GM21737 (cell line): ENCODE data around the gene EPSTI1.

ENCODE experiments used
- ATAC-seq: cut with Tn5 transposase; IDR thresholded peaks from one replicate; pipeline ENCODE4 v1.9.1; 2021; ENCODE audit warnings: mild to moderate bottlenecking, moderate library complexity; ENCODE audit not compliant: unreplicated experiment

The EPSTI1 gene

GRCh38 chr13:42855410-42855809 lies 136.6 kb downstream of the EPSTI1 start:
- ATAC-seq, result no peak

DNA sequence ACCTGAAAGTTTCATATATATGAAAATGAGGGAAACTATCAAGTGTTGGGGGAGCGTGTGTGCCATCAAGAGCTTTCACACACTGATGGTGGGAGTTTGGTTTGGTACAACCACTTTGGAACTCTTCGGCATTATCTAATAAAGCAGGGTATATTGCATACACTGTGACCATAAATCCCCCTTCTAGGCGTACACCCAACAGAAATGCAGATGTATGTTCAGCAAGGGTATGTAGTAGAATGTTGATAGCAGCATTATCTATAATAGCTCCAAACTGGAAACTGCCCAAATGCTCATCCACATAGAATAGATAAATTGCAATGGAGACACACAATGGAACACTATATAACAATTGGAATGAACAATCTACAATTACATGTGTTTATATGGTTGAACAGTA lies 139.9 kb downstream of the EPSTI1 start:
- no peak for ATAC-seq

DNA sequence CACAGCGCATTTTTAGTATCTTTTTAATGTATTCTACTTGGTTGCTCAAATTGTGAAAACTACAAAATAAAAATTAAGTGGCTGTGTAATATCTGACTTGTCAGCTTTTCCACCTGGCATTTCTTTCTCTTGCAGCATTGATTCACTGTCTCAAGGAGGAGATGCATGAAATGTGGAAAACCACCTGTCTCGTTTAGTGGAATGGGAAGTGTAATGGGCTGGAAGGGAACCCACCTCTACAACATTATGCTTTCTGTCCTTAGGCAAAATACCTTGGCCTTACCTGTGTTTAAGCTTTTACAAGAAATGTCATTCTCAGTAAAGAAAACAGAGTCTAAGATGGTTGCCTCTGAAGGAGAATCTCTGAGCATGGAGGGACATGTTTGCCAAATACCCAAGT lies 142.8 kb downstream of the EPSTI1 start:
- no peak for ATAC-seq

DNA sequence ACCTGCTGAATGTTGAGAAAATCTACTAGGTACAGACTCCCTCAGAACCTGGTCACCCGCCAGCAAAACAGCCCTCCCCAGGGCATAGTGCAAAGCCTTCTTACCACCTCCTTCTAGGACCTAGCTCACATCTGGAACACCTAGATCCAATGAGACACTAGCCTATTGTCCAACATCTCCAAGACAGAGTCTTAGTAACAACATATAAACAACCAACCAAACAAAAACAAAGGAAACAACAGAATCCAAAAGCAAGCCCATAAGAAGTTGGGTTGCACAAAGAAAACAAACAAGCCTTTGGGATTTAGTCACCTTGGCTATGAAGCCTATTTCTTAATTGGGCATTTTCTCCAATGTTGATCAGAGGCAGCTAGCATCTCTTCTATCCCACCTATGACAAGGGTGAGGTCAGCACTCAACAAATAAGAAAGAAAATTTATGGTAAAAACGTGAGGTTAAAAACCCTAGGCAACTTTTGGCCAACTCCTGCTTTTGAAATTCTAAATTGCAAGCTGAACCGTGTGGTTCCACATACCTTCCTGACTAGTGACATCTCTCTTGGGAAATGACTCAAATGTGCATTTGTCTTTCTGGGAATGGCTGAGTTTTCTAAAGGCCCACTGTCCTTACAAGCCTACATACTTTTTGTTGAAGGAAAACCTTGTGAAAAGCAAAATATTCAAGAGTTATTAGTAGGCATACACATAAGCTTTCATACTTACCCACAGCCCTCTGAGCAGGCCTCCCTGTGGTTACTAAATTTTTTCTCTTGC lies 144.0 kb downstream of the EPSTI1 start:
- ATAC-seq, result no peak

DNA sequence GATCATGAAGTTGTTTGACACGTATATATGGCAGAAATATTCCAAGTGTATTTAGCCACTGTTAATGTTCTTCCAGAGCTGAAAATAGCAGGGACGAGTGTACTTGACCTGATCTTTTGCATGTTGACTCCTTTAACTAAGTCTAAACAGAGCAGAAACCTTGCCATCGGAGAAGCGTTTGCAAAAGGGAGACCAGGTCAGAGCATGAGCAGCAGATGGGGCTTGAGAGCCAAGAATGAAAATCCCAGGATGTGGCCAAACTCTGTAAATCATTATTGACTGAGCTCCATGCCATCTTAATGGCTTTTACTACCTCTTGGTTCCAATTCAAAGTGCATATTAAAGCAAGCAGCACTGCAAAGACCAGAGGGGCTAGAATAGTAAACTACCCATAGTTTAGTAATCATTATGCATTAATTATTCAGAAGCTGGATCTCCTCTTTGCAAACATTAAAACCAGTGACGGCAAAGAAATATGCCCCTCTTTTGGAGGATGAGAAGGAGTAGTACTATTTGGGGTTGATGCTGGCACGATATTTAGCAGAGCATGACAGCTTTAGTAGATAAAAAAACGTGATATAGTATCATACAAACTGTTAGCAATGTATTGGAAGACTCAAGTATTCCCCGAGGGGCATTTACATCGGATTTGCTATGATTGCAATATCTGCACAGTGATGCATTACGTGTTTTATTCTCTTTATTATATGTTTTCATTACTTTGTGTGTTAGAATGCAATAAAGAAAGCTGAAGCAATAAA lies 154.9 kb downstream of the EPSTI1 start:
- ATAC-seq, result no peak
